HepG2 (cell line): ENCODE measurements around the gene C19orf73. TPM values are rescaled to one million over a fixed set of nuclear protein-coding genes. Genes with fewer than 3 reads are reported as not detected.
A peak's percentile ranks its signal among the peaks of the same experiment; 100 is the strongest.

Source experiments
- BCL6 ChIP-seq: IDR thresholded peaks from 2 replicates; pipeline ENCODE4 v1.6.1; 2016; ENCODE audit warnings: missing genetic modification reagents, missing compliant biosample characterization
- FOXJ3 ChIP-seq: sonication (generic); formaldehyde crosslinking; IDR thresholded peaks from 2 replicates; pipeline ENCODE4 v1.4.0; 2020; ENCODE audit warnings: missing genetic modification reagents, mild to moderate bottlenecking, borderline replicate concordance
- FOXP1 ChIP-seq, 2 experiments: fragments of 450-650 bp in 1 of 2; IDR thresholded peaks; 2 replicates each; pipeline ENCODE4 v1.6.1; 2017 to 2018; ENCODE audit warnings: antibody characterized with exemption in 1 of 2
- HOMEZ ChIP-seq: IDR thresholded peaks from 2 replicates; pipeline ENCODE4 v1.6.1; 2016; ENCODE audit warnings: low read depth
- MIXL1 ChIP-seq: IDR thresholded peaks from 2 replicates; pipeline ENCODE4 v1.6.1; 2016
- MLX ChIP-seq: IDR thresholded peaks from 2 replicates; pipeline ENCODE4 v1.6.1; 2016
- NCOA5 ChIP-seq: sonication (generic); formaldehyde crosslinking; IDR thresholded peaks from 2 replicates; pipeline ENCODE4 v1.4.0; 2020; ENCODE audit warnings: missing genetic modification reagents
- PAXIP1 ChIP-seq: sonication (generic); formaldehyde crosslinking; conservative IDR thresholded peaks from 2 replicates; pipeline ENCODE4 v1.4.0; 2020; ENCODE audit warnings: mild to moderate bottlenecking, missing genetic modification reagents, moderate library complexity
- TRIM24 ChIP-seq: sonication (generic); formaldehyde crosslinking; IDR thresholded peaks from 2 replicates; pipeline ENCODE4 v1.8.0; 2022; ENCODE audit warnings: mild to moderate bottlenecking, missing genetic modification reagents
- WIZ ChIP-seq: sonication (generic); formaldehyde crosslinking; IDR thresholded peaks from 2 replicates; pipeline ENCODE4 v1.5.1; 2020; ENCODE audit warnings: mild to moderate bottlenecking, missing genetic modification reagents
- ZNF207 ChIP-seq: fragments of 450-650 bp; IDR thresholded peaks from 2 replicates; pipeline ENCODE4 v1.6.1; 2016; ENCODE audit warnings: antibody characterized with exemption, borderline replicate concordance
- ZNF382 ChIP-seq: sonication (generic); formaldehyde crosslinking; IDR thresholded peaks from 2 replicates; pipeline ENCODE4 v1.5.0; 2020; ENCODE audit warnings: missing genetic modification reagents, mild to moderate bottlenecking, borderline replicate concordance
- ZNF496 ChIP-seq: sonication (generic); formaldehyde crosslinking; IDR thresholded peaks from 2 replicates; pipeline ENCODE4 v1.8.1; 2023; ENCODE audit warnings: mild to moderate bottlenecking, moderate library complexity, missing genetic modification reagents; ENCODE audit not compliant: insufficient replicate concordance
- ZNF501 ChIP-seq: sonication (generic); formaldehyde crosslinking; IDR thresholded peaks from 2 replicates; pipeline ENCODE4 v1.5.1; 2020; ENCODE audit warnings: mild to moderate bottlenecking, moderate library complexity, missing genetic modification reagents
- ZNF569 ChIP-seq: sonication (generic); formaldehyde crosslinking; IDR thresholded peaks from 2 replicates; pipeline ENCODE4 v1.5.0; 2020; ENCODE audit warnings: mild to moderate bottlenecking, missing genetic modification reagents, moderate library complexity, borderline replicate concordance
- ZNF614 ChIP-seq: IDR thresholded peaks from 2 replicates; pipeline ENCODE4 v1.6.1; 2018; ENCODE audit warnings: missing biosample characterization, missing genetic modification reagents, inconsistent platforms, borderline replicate concordance
- ZNF772 ChIP-seq: sonication (generic); formaldehyde crosslinking; IDR thresholded peaks from 2 replicates; pipeline ENCODE4 v1.5.0; 2020; ENCODE audit warnings: mild to moderate bottlenecking, missing genetic modification reagents
- polyA plus RNA-seq, 8 experiments: library from polyadenylated mRNA; depleted of rRNA in 3 of 8; stranded (reverse) in 7 of 8; unstranded in 1 of 8; fragments of >200 nt; fragmentation: Illumina TruSeq in 4 of 8; extraction: Trizol in 4 of 8; gene quantifications; 2 replicates each; pipeline versions ENCODE4 v1.2.1 to v1.2.3, GENCODE V29; 2011 to 2016; ENCODE audit warnings: low read depth in 4 of 8, missing spikeins in 1 of 8, mixed read lengths in 1 of 8; ENCODE audit not compliant: insufficient read depth in 1 of 8
- total RNA-seq, 5 experiments: library from RNA; depleted of rRNA; stranded (reverse); fragments of >200 nt; fragmentation: Illumina TruSeq; extraction: Trizol; gene quantifications; 2 replicates each; pipeline ENCODE4 v1.2.3, GENCODE V29; 2016; ENCODE audit warnings: low read depth in 1 of 5
- TF ChIP-seq, protein P1 (sequence below): sonication (generic); formaldehyde crosslinking; IDR thresholded peaks from 2 replicates; pipeline ENCODE4 v1.4.0; 2020; ENCODE audit warnings: missing genetic modification reagents, low read depth, mild to moderate bottlenecking, borderline replicate concordance
- TF ChIP-seq, protein P2 (sequence below): sonication (generic); formaldehyde crosslinking; IDR thresholded peaks from 2 replicates; pipeline ENCODE4 v1.8.0; 2022; ENCODE audit warnings: low read depth, missing genetic modification reagents

C19orf73 gene
- total and polyA plus RNA-seq, 2 of the 13 experiments (the other 11 are each of a cell fraction or from before 2014, with no cell fraction given) = 1.4 to 1.5 TPM

- no peak for TF ChIP-seq FOXP1 (IDR thresholded peaks at IDR 0.05)
- peak; percentile 12; the same call in 1 of the 2 replicates for TF ChIP-seq FOXP1 (CRISPR knock-in tag; IDR thresholded peaks at IDR 0.05)
- TF ChIP-seq HOMEZ (CRISPR knock-in tag) = peak; percentile 57; the same call in 1 of the 2 replicates
- TF ChIP-seq ZNF382 = no peak
- TF ChIP-seq ZNF501 (CRISPR knock-in tag) = peak; percentile 87
- no peak for TF ChIP-seq ZNF207
- no peak for TF ChIP-seq ZNF569 (CRISPR knock-in tag)
- TF ChIP-seq FOXJ3 (CRISPR knock-in tag) = no peak; the same call in 1 of the 2 replicates
- peak; percentile 74 for TF ChIP-seq MLX
- TF ChIP-seq, protein P1, sequence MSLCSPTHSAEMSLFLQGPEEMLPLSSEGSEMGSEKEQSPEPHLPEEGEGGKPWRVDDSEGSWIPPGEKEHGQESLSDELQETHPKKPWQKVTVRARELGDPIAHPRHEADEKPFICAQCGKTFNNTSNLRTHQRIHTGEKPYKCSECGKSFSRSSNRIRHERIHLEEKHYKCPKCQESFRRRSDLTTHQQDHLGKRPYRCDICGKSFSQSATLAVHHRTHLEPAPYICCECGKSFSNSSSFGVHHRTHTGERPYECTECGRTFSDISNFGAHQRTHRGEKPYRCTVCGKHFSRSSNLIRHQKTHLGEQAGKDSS (CRISPR knock-in tag) = peak; percentile 98
- peak; percentile 62 for TF ChIP-seq ZNF496 (CRISPR knock-in tag)
- TF ChIP-seq BCL6 = peak; percentile 78
- peak; percentile 98 for TF ChIP-seq WIZ (CRISPR knock-in tag)
- peak; percentile 97; the same call in 1 of the 2 replicates for TF ChIP-seq ZNF772
- no peak for TF ChIP-seq NCOA5 (CRISPR knock-in tag)
- no peak for TF ChIP-seq TRIM24 (CRISPR knock-in tag)
- TF ChIP-seq, protein P2, sequence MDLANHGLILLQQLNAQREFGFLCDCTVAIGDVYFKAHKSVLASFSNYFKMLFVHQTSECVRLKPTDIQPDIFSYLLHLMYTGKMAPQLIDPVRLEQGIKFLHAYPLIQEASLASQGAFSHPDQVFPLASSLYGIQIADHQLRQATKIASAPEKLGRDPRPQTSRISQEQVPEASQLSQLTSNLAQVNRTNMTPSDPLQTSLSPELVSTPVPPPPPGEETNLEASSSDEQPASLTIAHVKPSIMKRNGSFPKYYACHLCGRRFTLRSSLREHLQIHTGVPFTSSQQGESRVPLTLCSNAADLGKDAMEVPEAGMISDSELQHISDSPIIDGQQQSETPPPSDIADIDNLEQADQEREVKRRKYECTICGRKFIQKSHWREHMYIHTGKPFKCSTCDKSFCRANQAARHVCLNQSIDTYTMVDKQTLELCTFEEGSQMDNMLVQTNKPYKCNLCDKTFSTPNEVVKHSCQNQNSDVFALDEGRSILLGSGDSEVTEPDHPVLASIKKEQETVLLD (CRISPR knock-in tag) = peak; percentile 93
- TF ChIP-seq ZNF614 (CRISPR knock-in tag) = peak; percentile 95; the same call in 1 of the 2 replicates
- TF ChIP-seq MIXL1 = peak; percentile 94
- peak; percentile 50; the same call in 1 of the 2 replicates for TF ChIP-seq PAXIP1 (CRISPR knock-in tag)
Observed at GRCh38 chr19:49127674-49128544, 9.0 kb upstream of the C19orf73 start (continued).
